ENCODE measurements around the gene TRIM52.
"Not testable (repeated sequence)": the region's sequence is repeated elsewhere in the genome, so short reads cannot be mapped to it uniquely, and the experiment has no call there.

TRIM52 gene

DNA sequence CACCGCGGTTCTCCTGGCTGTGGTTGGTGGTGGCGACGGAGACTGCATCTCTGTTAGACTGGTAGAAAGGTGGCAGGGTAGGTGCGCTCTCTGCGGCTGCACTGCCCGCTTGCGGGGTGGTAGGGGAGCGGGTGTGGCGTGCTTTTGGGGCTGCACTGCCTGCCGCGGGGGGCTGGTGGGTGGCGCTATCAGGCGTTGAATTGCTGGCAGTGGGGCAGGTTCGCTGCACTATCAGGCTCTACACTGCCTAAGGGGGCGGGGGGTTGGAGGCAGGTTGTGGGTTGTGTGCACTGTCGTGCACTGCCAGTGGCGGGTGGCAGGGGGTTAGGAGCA, 21.0 kb upstream of the TRIM52 start:
- Histone ChIP-seq H3K36me3 (ENCODE audit: control insufficient read depth, insufficient read depth, low read length) (no peaks in the 10 kb centered on the region), H3K4me3 (replicated peaks; ENCODE audit: low read depth, low read length) (no peak overlapping the region), H3K27me3 (replicated peaks; ENCODE audit: control insufficient read depth, insufficient read depth, low read length) (no peaks in the 10 kb centered on the region)
- TF ChIP-seq, protein P1, sequence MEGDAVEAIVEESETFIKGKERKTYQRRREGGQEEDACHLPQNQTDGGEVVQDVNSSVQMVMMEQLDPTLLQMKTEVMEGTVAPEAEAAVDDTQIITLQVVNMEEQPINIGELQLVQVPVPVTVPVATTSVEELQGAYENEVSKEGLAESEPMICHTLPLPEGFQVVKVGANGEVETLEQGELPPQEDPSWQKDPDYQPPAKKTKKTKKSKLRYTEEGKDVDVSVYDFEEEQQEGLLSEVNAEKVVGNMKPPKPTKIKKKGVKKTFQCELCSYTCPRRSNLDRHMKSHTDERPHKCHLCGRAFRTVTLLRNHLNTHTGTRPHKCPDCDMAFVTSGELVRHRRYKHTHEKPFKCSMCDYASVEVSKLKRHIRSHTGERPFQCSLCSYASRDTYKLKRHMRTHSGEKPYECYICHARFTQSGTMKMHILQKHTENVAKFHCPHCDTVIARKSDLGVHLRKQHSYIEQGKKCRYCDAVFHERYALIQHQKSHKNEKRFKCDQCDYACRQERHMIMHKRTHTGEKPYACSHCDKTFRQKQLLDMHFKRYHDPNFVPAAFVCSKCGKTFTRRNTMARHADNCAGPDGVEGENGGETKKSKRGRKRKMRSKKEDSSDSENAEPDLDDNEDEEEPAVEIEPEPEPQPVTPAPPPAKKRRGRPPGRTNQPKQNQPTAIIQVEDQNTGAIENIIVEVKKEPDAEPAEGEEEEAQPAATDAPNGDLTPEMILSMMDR (IDR thresholded peaks at IDR 0.05; ENCODE audit: insufficient read depth, low read length, poor library complexity, severe bottlenecking), result no peak
- DNase-seq (ENCODE audit: extremely low read depth, insufficient read length), result no peak

DNA sequence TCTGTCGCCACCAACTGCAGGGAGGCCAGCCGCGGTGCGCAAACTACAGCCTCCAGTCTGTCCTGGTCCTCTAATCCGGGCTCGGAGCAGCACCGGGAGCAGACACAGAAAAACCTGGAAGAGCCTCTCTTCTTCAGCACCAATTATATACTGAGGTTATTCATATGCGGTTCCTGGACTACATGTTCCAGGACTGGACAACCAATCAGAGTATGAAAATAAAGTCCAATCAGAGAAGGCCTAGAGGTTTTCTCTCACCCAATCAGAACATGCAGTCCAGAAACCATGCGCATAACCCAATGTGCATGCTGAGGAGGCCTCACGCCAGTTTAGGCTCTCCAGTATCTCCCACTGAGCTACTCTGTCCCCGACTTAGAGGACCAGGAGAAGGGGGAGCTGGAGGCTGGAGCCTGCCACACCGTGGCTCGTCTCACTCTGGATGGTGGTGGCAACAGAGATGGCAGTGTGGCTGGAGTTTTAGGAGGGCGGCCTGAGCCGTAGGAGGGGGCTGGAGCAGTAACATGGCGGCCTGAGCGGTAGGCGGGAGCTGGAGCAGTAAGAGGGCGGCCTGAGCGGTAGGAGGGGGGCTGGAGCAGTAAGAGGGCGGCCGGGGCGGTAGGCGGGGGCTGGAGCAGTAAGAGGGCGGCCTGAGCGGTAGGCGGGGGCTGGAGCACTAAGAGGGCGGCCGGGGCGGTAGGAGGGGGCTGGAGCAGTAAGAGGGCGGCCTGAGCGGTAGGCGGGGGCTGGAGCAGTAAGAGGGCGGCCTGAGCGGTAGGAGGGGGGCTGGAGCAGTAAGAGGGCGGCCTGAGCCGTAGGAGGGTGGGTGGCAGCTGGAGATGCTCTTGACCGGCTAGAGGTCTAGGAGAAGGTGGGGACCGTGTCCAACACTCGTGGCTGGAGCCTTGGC, 20.4 kb upstream of the TRIM52 start:
- no peak for DNase-seq (ENCODE audit: extremely low read depth, insufficient read length)
- TF ChIP-seq, protein P1 (IDR thresholded peaks at IDR 0.05; ENCODE audit: insufficient read depth, low read length, poor library complexity, severe bottlenecking), result no peak
- H3K36me3 ChIP-seq (ENCODE audit: control insufficient read depth, insufficient read depth, low read length), result no peaks in the 10 kb centered on the region
- H3K4me3 ChIP-seq (replicated peaks; ENCODE audit: low read depth, low read length), result no peak overlapping the region
- no peaks in the 10 kb centered on the region for H3K27me3 ChIP-seq (replicated peaks; ENCODE audit: control insufficient read depth, insufficient read depth, low read length)

DNA sequence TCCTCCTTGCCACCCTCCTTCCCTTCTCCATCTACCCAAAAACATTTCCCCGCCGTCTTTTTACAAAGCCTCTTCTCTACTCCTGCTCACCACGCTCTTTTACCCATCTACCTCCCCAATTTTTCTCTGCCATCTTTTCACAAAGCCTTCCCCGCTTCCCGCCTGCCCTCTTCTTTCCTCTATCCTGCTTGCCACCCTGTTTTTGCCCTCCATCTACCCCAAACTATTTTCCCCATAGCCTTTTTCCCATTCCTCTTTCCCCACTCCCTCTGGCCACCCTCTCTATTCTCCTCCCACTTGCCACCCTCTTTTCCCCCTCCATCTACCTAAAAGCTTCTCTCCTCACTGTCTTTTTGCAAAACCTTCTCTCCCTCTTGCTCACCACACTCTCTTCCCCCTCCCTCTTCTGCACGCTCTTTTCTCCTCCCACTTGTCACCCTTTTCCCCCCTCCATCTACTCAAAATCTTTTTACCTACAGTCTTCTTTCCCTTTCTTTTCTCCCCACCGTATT, 19.4 kb upstream of the TRIM52 start:
- no peak for DNase-seq (ENCODE audit: extremely low read depth, insufficient read length)
- TF ChIP-seq, protein P1 (IDR thresholded peaks at IDR 0.05; ENCODE audit: insufficient read depth, low read length, poor library complexity, severe bottlenecking), result no peak
- Histone ChIP-seq H3K27me3 (replicated peaks; ENCODE audit: control insufficient read depth, insufficient read depth, low read length) (no peaks in the 10 kb centered on the region), H3K36me3 (ENCODE audit: control insufficient read depth, insufficient read depth, low read length) (no peaks in the 10 kb centered on the region), H3K4me3 (replicated peaks; ENCODE audit: low read depth, low read length) (no peak overlapping the region)

DNA sequence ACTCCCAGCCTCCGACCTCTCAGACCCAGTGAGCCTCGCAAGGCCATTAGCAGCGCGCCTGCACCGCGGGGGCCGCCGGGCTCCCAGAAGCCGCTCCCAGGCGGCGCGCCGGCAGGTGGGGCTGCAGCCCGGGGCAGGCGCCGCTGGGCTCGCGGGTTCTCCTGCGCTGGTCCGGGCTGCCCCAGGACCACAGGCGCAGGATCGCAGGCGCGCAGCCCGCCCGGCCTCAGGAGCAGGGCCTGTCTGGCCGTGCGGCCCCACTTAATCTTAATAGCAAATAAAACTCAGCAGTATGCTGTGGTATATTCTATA, 12.4 kb upstream of the TRIM52 start:
- not testable (repeated sequence) for H3K4me3 ChIP-seq (replicated peaks; ENCODE audit: low read depth, low read length); H3K27me3 ChIP-seq (replicated peaks; ENCODE audit: control insufficient read depth, insufficient read depth, low read length); H3K36me3 ChIP-seq (ENCODE audit: control insufficient read depth, insufficient read depth, low read length); DNase-seq (ENCODE audit: extremely low read depth, insufficient read length)

DNA sequence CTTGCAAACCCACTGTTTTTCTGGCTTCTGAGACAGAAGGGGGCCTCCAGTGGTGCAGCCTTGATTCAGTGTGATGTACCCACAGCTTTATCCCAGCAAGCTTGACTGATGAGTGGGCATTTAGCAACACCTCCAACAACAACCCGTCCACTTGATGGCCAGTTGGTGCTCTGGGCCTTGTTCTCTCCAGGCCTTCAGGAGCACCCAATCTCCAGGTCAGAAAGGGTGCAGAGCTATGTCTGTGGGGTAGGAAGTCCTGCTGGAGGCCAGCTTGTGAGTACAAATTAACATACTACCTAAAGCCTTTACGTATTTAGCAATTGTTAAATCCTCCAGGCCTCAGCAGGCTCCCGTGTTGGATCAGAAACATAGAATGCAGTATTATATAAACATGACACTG, 10.1 kb upstream of the TRIM52 start:
- no peaks in the 10 kb centered on the region for H3K27me3 ChIP-seq (replicated peaks; ENCODE audit: control insufficient read depth, insufficient read depth, low read length)
- TF ChIP-seq, protein P1 (IDR thresholded peaks at IDR 0.05; ENCODE audit: insufficient read depth, low read length, poor library complexity, severe bottlenecking), result no peak
- no peaks in the 10 kb centered on the region for H3K36me3 ChIP-seq (ENCODE audit: control insufficient read depth, insufficient read depth, low read length)
- H3K4me3 ChIP-seq (replicated peaks; ENCODE audit: low read depth, low read length), result no peak overlapping the region
- no peak for DNase-seq (ENCODE audit: extremely low read depth, insufficient read length)

DNA sequence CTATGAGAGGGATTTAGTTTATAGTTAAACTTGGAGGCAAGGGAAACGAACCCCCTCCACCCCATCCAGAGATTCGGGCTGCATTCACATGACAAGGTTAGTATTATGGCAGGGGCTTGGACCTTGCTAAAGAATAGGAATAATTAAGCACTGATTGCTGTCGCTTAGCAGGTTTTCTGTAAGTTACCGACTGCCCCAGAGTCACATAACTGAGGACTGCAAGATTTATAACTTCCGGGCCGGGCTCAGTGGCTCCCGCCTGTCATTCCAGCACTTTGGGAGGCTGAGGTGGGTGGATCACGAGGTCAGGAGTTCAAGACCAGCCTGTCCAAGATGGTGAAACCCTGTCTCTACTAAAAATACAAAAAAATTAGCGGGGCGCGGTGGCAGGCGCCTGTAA, 7.0 kb upstream of the TRIM52 start:
- not testable (repeated sequence) for H3K4me3 ChIP-seq (replicated peaks; ENCODE audit: low read depth, low read length); DNase-seq (ENCODE audit: extremely low read depth, insufficient read length); H3K36me3 ChIP-seq (ENCODE audit: control insufficient read depth, insufficient read depth, low read length); H3K27me3 ChIP-seq (replicated peaks; ENCODE audit: control insufficient read depth, insufficient read depth, low read length)

DNA sequence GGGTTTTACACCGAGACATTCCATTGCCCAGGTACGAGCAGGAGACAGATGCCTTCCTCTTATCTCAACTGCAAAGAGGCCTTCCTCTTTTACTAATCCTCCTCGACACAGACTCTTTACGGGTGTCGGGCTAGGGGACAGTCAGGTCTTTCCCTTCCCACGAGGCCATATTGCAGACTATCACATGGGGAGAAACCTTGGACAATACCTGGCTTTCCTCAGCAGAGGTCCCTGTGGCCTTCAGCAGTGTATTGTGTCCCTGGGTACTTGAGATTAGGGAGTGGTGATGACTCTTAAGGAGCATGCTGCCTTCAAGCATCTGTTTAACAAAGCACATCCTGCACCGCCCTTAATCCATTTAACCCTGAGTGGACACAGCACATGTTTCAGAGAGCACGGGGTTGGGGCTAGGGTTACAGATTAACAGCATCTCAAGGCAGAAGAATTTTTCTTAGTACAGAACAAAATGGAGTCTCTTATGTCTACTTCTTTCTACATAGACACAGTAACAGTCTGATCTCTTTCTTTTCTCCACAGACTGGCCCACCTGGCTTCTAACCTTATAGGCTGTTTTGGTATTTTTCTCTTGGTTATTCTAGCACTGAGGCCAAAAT, 6.5 kb upstream of the TRIM52 start:
- not testable (repeated sequence) for H3K36me3 ChIP-seq (ENCODE audit: control insufficient read depth, insufficient read depth, low read length); H3K4me3 ChIP-seq (replicated peaks; ENCODE audit: low read depth, low read length); DNase-seq (ENCODE audit: extremely low read depth, insufficient read length)

More for the DNA sequence above, 6.5 kb upstream of the TRIM52 start:
- not testable (repeated sequence) for H3K27me3 ChIP-seq (replicated peaks; ENCODE audit: control insufficient read depth, insufficient read depth, low read length)

All from GM06990 (cell line).